Measurements from ENCODE around the gene GPN1. TPM values are rescaled to one million over a fixed set of nuclear protein-coding genes. Genes with fewer than 3 reads are reported as not detected.

GPN1 gene
- total and polyA plus RNA-seq, 2 experiments from 2014 or later: 23.7 to 40.3 TPM

DNA sequence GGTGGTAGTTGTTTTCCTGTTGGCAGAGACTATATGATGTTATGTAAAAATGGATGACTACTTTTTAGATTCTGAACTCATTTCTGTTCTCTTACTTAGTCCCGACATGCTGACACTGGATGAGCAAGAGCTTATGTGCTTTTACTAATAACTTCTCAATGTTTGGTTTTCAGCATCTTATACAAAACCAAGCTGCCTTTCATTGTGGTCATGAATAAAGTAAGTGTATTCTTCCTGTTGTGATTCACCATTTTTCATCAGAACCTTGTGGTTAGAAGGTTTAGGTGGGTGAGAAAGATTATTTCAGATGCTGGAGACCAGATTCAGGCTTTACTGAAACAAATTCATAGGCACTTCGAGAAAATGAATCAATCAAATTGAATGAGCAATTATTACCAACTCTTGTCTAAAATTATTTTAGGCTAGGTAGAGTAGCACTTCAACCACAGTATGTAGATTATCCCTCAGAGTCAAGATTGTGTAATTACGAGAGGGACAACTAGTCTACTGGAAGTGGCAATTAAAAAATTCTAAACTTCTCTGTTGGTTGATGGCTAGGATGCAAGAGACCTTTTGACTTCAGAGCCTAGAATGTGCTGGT, 9.3 kb downstream of the GPN1 start:
- ATAC-seq (no peak), DNase-seq (ENCODE audit: low spot score) (no peak)
- Mint-ChIP-seq H3K9me3 (no peaks in the 10 kb centered on the region), H3K27me3 (ENCODE audit: insufficient read depth, low read depth, poor library complexity) (no peaks in the 10 kb centered on the region), H3K27ac (no peak overlapping the region), H3K4me1 (no peaks in the 10 kb centered on the region), H3K4me3 (no peak overlapping the region), H3K36me3 (ENCODE audit: low read depth) (peaks cover 50% of the 10 kb centered on the region)
- Histone ChIP-seq H3K9me2 (ENCODE audit: insufficient read depth) (no peaks in the 10 kb centered on the region), H3K36me3 (ENCODE audit: insufficient read depth) (peaks cover 26% of the 10 kb centered on the region), H3K4me2 (no peak overlapping the region), H3K4me3 (no peak overlapping the region), H3K79me2 (replicated peaks; ENCODE audit: insufficient read depth) (no peaks in the 10 kb centered on the region), H4K20me1 (replicated peaks; ENCODE audit: insufficient read depth) (peaks cover 4% of the 10 kb centered on the region; the same call in 1 of the 2 replicates), H3K27me3 (ENCODE audit: insufficient read depth) (no peaks in the 10 kb centered on the region), H3K27ac (ENCODE audit: low read depth) (no peak overlapping the region), H3K4me1 (ENCODE audit: insufficient read depth) (no peaks in the 10 kb centered on the region), H3F3A (replicated peaks; ENCODE audit: low read depth) (no peaks in the 10 kb centered on the region), H2AFZ (no peak overlapping the region)
- no peak for TF ChIP-seq EZH2phosphoT487 (IDR thresholded peaks at IDR 0.05; ENCODE audit: unreplicated experiment)
- TF ChIP-seq STAT1 (IDR thresholded peaks at IDR 0.05; ENCODE audit: unreplicated experiment): no peak
- no peak for TF ChIP-seq ZNF331 (CRISPR knock-in tag; IDR thresholded peaks at IDR 0.05; ENCODE audit: low read depth)
- TF ChIP-seq, protein P1, sequence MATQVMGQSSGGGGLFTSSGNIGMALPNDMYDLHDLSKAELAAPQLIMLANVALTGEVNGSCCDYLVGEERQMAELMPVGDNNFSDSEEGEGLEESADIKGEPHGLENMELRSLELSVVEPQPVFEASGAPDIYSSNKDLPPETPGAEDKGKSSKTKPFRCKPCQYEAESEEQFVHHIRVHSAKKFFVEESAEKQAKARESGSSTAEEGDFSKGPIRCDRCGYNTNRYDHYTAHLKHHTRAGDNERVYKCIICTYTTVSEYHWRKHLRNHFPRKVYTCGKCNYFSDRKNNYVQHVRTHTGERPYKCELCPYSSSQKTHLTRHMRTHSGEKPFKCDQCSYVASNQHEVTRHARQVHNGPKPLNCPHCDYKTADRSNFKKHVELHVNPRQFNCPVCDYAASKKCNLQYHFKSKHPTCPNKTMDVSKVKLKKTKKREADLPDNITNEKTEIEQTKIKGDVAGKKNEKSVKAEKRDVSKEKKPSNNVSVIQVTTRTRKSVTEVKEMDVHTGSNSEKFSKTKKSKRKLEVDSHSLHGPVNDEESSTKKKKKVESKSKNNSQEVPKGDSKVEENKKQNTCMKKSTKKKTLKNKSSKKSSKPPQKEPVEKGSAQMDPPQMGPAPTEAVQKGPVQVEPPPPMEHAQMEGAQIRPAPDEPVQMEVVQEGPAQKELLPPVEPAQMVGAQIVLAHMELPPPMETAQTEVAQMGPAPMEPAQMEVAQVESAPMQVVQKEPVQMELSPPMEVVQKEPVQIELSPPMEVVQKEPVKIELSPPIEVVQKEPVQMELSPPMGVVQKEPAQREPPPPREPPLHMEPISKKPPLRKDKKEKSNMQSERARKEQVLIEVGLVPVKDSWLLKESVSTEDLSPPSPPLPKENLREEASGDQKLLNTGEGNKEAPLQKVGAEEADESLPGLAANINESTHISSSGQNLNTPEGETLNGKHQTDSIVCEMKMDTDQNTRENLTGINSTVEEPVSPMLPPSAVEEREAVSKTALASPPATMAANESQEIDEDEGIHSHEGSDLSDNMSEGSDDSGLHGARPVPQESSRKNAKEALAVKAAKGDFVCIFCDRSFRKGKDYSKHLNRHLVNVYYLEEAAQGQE (IDR thresholded peaks at IDR 0.05; ENCODE audit: unreplicated experiment): no peak
- TF ChIP-seq JUNB (IDR thresholded peaks at IDR 0.05; ENCODE audit: unreplicated experiment): no peak

DNA sequence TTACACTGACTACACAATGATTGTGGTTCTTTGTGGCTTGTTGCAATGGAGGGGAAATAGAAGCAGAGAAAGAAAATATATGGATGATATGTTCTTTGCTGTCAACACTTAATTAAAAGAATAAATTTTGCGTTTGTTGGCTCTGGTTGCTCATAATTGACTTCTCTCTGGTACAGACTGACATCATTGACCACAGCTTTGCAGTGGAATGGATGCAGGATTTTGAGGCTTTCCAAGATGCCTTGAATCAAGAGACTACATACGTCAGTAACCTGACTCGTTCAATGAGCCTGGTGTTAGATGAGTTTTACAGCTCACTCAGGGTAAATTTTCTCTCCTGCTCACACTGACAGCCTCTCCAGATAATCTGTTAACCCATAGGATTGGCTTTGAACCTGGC, 9.9 kb downstream of the GPN1 start:
- Mint-ChIP-seq H3K36me3 (ENCODE audit: low read depth) (peaks cover 47% of the 10 kb centered on the region), H3K27ac (no peak overlapping the region), H3K9me3 (no peaks in the 10 kb centered on the region), H3K27me3 (ENCODE audit: insufficient read depth, low read depth, poor library complexity) (no peaks in the 10 kb centered on the region), H3K4me3 (no peak overlapping the region), H3K4me1 (no peaks in the 10 kb centered on the region)
- Histone ChIP-seq H2AFZ (no peak overlapping the region), H4K20me1 (replicated peaks; ENCODE audit: insufficient read depth) (peaks cover 4% of the 10 kb centered on the region; the same call in 1 of the 2 replicates), H3K36me3 (ENCODE audit: insufficient read depth) (peaks cover 31% of the 10 kb centered on the region), H3K4me1 (ENCODE audit: insufficient read depth) (no peaks in the 10 kb centered on the region), H3K4me2 (no peak overlapping the region), H3F3A (replicated peaks; ENCODE audit: low read depth) (no peaks in the 10 kb centered on the region), H3K27ac (ENCODE audit: low read depth) (no peak overlapping the region), H3K4me3 (no peak overlapping the region), H3K9me2 (ENCODE audit: insufficient read depth) (no peaks in the 10 kb centered on the region), H3K27me3 (ENCODE audit: insufficient read depth) (no peaks in the 10 kb centered on the region), H3K79me2 (replicated peaks; ENCODE audit: insufficient read depth) (no peaks in the 10 kb centered on the region)
- DNase-seq (ENCODE audit: low spot score) (no peak), ATAC-seq (no peak)
- TF ChIP-seq ZNF331 (CRISPR knock-in tag; IDR thresholded peaks at IDR 0.05; ENCODE audit: low read depth): no peak
- no peak for TF ChIP-seq POLR2AphosphoS5 (IDR thresholded peaks at IDR 0.05; ENCODE audit: low read depth)
- no peak for TF ChIP-seq STAT1 (IDR thresholded peaks at IDR 0.05; ENCODE audit: unreplicated experiment)
- TF ChIP-seq, protein P2, sequence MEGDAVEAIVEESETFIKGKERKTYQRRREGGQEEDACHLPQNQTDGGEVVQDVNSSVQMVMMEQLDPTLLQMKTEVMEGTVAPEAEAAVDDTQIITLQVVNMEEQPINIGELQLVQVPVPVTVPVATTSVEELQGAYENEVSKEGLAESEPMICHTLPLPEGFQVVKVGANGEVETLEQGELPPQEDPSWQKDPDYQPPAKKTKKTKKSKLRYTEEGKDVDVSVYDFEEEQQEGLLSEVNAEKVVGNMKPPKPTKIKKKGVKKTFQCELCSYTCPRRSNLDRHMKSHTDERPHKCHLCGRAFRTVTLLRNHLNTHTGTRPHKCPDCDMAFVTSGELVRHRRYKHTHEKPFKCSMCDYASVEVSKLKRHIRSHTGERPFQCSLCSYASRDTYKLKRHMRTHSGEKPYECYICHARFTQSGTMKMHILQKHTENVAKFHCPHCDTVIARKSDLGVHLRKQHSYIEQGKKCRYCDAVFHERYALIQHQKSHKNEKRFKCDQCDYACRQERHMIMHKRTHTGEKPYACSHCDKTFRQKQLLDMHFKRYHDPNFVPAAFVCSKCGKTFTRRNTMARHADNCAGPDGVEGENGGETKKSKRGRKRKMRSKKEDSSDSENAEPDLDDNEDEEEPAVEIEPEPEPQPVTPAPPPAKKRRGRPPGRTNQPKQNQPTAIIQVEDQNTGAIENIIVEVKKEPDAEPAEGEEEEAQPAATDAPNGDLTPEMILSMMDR (conservative IDR thresholded peaks at IDR 0.05; ENCODE audit: low read depth in 2 of 2): no peak
- TF ChIP-seq, protein P3, sequence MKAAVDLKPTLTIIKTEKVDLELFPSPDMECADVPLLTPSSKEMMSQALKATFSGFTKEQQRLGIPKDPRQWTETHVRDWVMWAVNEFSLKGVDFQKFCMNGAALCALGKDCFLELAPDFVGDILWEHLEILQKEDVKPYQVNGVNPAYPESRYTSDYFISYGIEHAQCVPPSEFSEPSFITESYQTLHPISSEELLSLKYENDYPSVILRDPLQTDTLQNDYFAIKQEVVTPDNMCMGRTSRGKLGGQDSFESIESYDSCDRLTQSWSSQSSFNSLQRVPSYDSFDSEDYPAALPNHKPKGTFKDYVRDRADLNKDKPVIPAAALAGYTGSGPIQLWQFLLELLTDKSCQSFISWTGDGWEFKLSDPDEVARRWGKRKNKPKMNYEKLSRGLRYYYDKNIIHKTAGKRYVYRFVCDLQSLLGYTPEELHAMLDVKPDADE (IDR thresholded peaks at IDR 0.05): no peak
- TF ChIP-seq, protein P4, sequence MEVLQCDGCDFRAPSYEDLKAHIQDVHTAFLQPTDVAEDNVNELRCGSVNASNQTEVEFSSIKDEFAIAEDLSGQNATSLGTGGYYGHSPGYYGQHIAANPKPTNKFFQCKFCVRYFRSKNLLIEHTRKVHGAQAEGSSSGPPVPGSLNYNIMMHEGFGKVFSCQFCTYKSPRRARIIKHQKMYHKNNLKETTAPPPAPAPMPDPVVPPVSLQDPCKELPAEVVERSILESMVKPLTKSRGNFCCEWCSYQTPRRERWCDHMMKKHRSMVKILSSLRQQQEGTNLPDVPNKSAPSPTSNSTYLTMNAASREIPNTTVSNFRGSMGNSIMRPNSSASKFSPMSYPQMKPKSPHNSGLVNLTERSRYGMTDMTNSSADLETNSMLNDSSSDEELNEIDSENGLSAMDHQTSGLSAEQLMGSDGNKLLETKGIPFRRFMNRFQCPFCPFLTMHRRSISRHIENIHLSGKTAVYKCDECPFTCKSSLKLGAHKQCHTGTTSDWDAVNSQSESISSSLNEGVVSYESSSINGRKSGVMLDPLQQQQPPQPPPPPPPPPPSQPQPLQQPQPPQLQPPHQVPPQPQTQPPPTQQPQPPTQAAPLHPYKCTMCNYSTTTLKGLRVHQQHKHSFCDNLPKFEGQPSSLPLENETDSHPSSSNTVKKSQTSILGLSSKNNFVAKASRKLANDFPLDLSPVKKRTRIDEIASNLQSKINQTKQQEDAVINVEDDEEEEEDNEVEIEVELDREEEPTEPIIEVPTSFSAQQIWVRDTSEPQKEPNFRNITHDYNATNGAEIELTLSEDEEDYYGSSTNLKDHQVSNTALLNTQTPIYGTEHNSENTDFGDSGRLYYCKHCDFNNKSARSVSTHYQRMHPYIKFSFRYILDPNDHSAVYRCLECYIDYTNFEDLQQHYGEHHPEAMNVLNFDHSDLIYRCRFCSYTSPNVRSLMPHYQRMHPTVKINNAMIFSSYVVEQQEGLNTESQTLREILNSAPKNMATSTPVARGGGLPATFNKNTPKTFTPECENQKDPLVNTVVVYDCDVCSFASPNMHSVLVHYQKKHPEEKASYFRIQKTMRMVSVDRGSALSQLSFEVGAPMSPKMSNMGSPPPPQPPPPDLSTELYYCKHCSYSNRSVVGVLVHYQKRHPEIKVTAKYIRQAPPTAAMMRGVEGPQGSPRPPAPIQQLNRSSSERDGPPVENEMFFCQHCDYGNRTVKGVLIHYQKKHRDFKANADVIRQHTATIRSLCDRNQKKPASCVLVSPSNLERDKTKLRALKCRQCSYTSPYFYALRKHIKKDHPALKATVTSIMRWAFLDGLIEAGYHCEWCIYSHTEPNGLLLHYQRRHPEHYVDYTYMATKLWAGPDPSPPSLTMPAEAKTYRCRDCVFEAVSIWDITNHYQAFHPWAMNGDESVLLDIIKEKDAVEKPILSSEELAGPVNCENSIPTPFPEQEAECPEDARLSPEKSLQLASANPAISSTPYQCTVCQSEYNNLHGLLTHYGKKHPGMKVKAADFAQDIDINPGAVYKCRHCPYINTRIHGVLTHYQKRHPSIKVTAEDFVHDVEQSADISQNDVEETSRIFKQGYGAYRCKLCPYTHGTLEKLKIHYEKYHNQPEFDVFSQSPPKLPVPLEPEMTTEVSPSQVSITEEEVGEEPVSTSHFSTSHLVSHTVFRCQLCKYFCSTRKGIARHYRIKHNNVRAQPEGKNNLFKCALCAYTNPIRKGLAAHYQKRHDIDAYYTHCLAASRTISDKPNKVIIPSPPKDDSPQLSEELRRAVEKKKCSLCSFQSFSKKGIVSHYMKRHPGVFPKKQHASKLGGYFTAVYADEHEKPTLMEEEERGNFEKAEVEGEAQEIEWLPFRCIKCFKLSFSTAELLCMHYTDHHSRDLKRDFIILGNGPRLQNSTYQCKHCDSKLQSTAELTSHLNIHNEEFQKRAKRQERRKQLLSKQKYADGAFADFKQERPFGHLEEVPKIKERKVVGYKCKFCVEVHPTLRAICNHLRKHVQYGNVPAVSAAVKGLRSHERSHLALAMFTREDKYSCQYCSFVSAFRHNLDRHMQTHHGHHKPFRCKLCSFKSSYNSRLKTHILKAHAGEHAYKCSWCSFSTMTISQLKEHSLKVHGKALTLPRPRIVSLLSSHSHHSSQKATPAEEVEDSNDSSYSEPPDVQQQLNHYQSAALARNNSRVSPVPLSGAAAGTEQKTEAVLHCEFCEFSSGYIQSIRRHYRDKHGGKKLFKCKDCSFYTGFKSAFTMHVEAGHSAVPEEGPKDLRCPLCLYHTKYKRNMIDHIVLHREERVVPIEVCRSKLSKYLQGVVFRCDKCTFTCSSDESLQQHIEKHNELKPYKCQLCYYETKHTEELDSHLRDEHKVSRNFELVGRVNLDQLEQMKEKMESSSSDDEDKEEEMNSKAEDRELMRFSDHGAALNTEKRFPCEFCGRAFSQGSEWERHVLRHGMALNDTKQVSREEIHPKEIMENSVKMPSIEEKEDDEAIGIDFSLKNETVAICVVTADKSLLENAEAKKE (CRISPR knock-in tag; IDR thresholded peaks at IDR 0.05): no peak

All from GM23338 (cell line).